HL-60 (cell line): ENCODE results near the gene TPST2.

Source experiments
- DNase-seq, 2 experiments: peaks; one replicate each; pipeline ENCODE4 v3.0.0-alpha.2; 2010 to 2020; ENCODE audit warnings: low read depth in 1 of 2, low spot score in 1 of 2
- H3K27ac ChIP-seq: fragments of 250-450 bp; sonication (Bioruptor Pico); replicated peaks from 2 replicates; pipeline ENCODE4 v1.5.1; 2020; ENCODE audit warnings: mild to moderate bottlenecking, moderate library complexity
- H3K27me3 ChIP-seq: fragments of 250-450 bp; sonication (Bioruptor Pico); 2 replicates; pipeline ENCODE4 v1.5.1; 2021; ENCODE audit warnings: mild to moderate bottlenecking, moderate library complexity; ENCODE audit not compliant: insufficient read depth, poor library complexity, severe bottlenecking
- H3K4me3 ChIP-seq: replicated peaks from 2 replicates; pipeline ENCODE4 v1.5.1; 2011; ENCODE audit warnings: mild to moderate bottlenecking, control low read depth, low read length; ENCODE audit not compliant: insufficient read depth
- CTCF ChIP-seq: IDR thresholded peaks from one replicate; pipeline ENCODE4 v1.5.1; 2011; ENCODE audit warnings: low read length, control low read depth, inconsistent platforms; ENCODE audit not compliant: insufficient read depth
- GABPA ChIP-seq: IDR thresholded peaks from 2 replicates; pipeline ENCODE4 v1.6.1; 2012; ENCODE audit warnings: low read depth
- POLR2AphosphoS5 ChIP-seq: IDR thresholded peaks from 2 replicates; pipeline ENCODE4 v1.6.1; 2012; ENCODE audit warnings: low read depth
- REST ChIP-seq: IDR thresholded peaks from 2 replicates; pipeline ENCODE4 v1.6.1; 2012; ENCODE audit warnings: low read depth; ENCODE audit not compliant: insufficient replicate concordance
- SPI1 ChIP-seq: IDR thresholded peaks from 2 replicates; pipeline ENCODE4 v1.6.1; 2012; ENCODE audit warnings: low read depth, mild to moderate bottlenecking, borderline replicate concordance

Gene TPST2

GRCh38 chr22:26556904-26557303, 33.0 kb downstream of the TPST2 start:
- Histone ChIP-seq H3K4me3 (no peak overlapping the region), H3K27ac (no peak overlapping the region), H3K27me3 (no peaks in the 10 kb centered on the region)
- TF ChIP-seq GABPA = no peak
- no peak for TF ChIP-seq SPI1
- DNase-seq = no peak

GRCh38 chr22:26555478-26555877, 34.5 kb downstream of the TPST2 start:
- Histone ChIP-seq H3K4me3 (no peak overlapping the region), H3K27me3 (no peaks in the 10 kb centered on the region), H3K27ac (no peak overlapping the region)
- no peak for DNase-seq
- TF ChIP-seq CTCF = no peak
- no peak for TF ChIP-seq GABPA
- no peak for TF ChIP-seq POLR2AphosphoS5
- TF ChIP-seq SPI1 = no peak
- no peak for TF ChIP-seq REST

GRCh38 chr22:26554956-26555355, 35.0 kb downstream of the TPST2 start:
- Histone ChIP-seq H3K27ac (no peak overlapping the region), H3K27me3 (no peaks in the 10 kb centered on the region), H3K4me3 (no peak overlapping the region)
- TF ChIP-seq POLR2AphosphoS5 (no peak), REST (no peak), GABPA (no peak), CTCF (no peak), SPI1 (no peak)
- no peak for DNase-seq

GRCh38 chr22:26553056-26553752, 36.7 kb downstream of the TPST2 start:
- DNase-seq = no peak
- Histone ChIP-seq H3K27me3 (no peaks in the 10 kb centered on the region), H3K27ac (no peak overlapping the region), H3K4me3 (no peak overlapping the region)
- no peak for TF ChIP-seq POLR2AphosphoS5
- TF ChIP-seq SPI1 = no peak
- no peak for TF ChIP-seq REST
- TF ChIP-seq CTCF = no peak
